ENCODE measurements around the gene PDE4B. TPM values are rescaled to one million over a fixed set of nuclear protein-coding genes. Genes with fewer than 3 reads are reported as not detected.

The PDE4B gene
- total RNA-seq, 4 donors from 2014 or later, result 11.2 to 49.5 (median 26.3) TPM

- no peak for TF ChIP-seq CTCF (IDR thresholded peaks at IDR 0.05)
Measured at GRCh38 chr1:66295803-66296202, 503.1 kb downstream of the PDE4B start.

GRCh38 chr1:66296370-66296769, 503.7 kb downstream of the PDE4B start:
- DNase-seq (ENCODE audit: low spot score) (no peak), ATAC-seq (ENCODE audit: low FRiP score) (no peak)
- no peak for TF ChIP-seq CTCF (IDR thresholded peaks at IDR 0.05)

More at GRCh38 chr1:66295803-66296202, 503.1 kb downstream of the PDE4B start:
- ATAC-seq (ENCODE audit: low FRiP score) (no peak), DNase-seq (ENCODE audit: low spot score) (no peak)

DNA sequence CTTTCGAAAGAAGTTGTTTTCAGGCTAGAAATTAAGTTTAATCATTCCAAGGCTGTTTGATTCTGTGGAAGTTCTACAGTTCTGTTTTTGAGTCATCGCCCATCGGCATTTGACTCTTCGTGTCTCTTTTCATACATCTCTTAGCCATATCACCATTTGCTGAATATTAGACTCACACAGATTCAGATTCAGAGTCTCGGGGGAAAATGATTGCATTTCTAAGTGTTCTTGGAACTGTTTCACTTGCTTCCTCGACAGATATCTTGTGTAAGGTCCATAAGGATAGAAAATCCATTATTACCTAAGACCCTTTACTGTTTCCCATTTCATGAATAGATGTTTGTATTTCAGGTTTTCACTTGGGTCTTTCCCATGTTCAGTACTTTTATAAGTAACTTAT, 504.3 kb downstream of the PDE4B start:
- DNase-seq (ENCODE audit: low spot score) (no peak), ATAC-seq (ENCODE audit: low FRiP score) (no peak)
- no peak for TF ChIP-seq CTCF (IDR thresholded peaks at IDR 0.05)

DNA sequence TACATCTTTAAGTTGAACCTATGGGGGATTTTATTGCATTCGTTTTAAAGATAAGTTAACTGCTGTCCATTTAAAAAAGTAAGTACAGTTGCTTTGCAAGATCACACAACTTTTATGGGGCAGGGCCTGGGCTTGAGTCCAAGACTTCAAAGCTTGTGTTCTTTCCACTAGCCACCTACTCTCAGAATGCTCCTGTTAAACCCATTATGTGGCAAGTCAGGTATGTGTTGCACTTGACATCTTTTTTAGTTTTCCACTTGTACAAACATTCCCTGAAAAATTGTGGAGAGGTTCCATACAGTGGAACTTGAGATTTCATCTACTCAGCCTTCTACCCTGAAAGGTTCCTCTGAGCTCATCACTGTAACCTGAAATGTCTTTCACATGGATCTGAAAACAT, 505.8 kb downstream of the PDE4B start:
- ATAC-seq (ENCODE audit: low FRiP score), result no peak
- DNase-seq (ENCODE audit: low spot score), result no peak
- no peak for TF ChIP-seq CTCF (IDR thresholded peaks at IDR 0.05)

GRCh38 chr1:66300280-66300971, 507.7 kb downstream of the PDE4B start:
- ATAC-seq (ENCODE audit: low FRiP score) (no peak), DNase-seq (ENCODE audit: low spot score) (no peak)
- TF ChIP-seq CTCF (IDR thresholded peaks at IDR 0.05), result no peak

- DNase-seq (ENCODE audit: low spot score) (no peak), ATAC-seq (ENCODE audit: low FRiP score) (peak; percentile 57)
- TF ChIP-seq CTCF (IDR thresholded peaks at IDR 0.05), result no peak
Measured at GRCh38 chr1:66300972-66301451, 508.3 kb downstream of the PDE4B start.

- DNase-seq (ENCODE audit: low spot score) (no peak), ATAC-seq (ENCODE audit: low FRiP score) (no peak)
- no peak for TF ChIP-seq CTCF (IDR thresholded peaks at IDR 0.05)
Measured at GRCh38 chr1:66302184-66302742, 509.6 kb downstream of the PDE4B start.

Data from omental fat pad (tissue), 4 donors.